Measurements from ENCODE around the gene PRKAG2. TPM values are rescaled to one million over a fixed set of nuclear protein-coding genes. Genes with fewer than 3 reads are reported as not detected.

Gene PRKAG2
- 10 to 100 TPM; 38.8 to 94.4 (median 73.2) TPM for total RNA-seq

DNA sequence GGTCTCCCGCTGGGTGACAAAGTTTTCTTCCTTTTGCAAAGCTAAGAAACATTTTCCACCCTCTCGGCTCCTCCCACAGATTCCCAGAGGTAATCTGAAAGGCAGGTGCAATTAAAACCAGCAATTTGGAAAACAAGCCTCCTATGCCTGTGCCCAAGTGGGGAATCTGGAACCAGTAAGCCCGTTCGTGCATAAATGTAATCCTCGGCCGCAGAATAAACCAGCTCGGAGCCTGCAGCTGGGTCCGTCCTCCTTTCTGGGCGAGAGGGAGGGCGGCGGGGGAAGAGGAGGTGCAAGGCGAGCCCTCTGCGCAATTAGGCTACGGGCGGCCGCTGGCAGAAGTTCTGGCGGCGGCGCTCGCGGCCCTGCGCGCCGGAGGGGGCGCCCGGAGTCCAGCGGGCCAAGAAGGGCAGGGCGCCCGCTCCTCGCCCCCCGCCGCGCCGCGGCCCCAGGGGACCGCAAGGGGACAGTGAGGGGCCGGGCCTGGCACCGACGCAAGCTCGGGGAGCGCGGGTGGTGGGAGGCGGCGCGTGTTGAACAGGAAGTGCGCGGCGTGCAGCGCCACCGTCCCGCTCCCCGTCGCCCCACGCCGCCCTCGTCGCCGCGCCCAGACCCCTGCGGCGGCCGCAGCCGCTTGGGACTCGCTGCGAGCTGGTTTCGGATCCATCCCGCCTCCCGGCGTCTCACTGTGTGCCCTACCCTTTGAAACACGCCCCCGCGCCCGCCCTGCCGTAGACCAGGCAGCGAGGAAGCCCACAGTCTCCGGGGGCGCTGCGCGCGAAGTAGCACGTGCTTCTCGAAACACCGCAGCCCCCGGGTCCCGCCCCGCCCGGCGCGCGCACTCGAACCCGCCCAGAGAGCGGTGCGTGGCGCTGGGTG is at the start of gene PRKAG2:
TSS of gene PRKAG2 (minus strand) at position 217 of the 879 bp plus-strand sequence. CDS start 495 bp downstream, outside the sequence.
- peak; percentile 77 to 84 (median 80) for DNase-seq
- no peaks in the 10 kb centered on the region for H3K36me3 ChIP-seq
- H3K9me3 ChIP-seq, result peaks cover 0 to 2% (median 0%) of the 10 kb centered on the region in 4 donors
- H3K27me3 ChIP-seq, result no peaks in the 10 kb centered on the region
- peak within 1 kb of the TSS; percentile 93 to 99 (median 94) for H3K27ac ChIP-seq
- H3K4me1 ChIP-seq, result peaks cover 0 to 13% (median 10%) of the 10 kb centered on the region in 4 donors
- H3K4me3 ChIP-seq, result peak within 1 kb of the TSS; percentile 85 to 100 (median 90)
- peak; percentile 6 to 32 for TF ChIP-seq POLR2A (IDR thresholded peaks at IDR 0.05)
- TF ChIP-seq, protein P1, sequence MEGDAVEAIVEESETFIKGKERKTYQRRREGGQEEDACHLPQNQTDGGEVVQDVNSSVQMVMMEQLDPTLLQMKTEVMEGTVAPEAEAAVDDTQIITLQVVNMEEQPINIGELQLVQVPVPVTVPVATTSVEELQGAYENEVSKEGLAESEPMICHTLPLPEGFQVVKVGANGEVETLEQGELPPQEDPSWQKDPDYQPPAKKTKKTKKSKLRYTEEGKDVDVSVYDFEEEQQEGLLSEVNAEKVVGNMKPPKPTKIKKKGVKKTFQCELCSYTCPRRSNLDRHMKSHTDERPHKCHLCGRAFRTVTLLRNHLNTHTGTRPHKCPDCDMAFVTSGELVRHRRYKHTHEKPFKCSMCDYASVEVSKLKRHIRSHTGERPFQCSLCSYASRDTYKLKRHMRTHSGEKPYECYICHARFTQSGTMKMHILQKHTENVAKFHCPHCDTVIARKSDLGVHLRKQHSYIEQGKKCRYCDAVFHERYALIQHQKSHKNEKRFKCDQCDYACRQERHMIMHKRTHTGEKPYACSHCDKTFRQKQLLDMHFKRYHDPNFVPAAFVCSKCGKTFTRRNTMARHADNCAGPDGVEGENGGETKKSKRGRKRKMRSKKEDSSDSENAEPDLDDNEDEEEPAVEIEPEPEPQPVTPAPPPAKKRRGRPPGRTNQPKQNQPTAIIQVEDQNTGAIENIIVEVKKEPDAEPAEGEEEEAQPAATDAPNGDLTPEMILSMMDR (IDR thresholded peaks at IDR 0.05), result peak in 2 of 6 experiments; percentile 8 to 20

DNA sequence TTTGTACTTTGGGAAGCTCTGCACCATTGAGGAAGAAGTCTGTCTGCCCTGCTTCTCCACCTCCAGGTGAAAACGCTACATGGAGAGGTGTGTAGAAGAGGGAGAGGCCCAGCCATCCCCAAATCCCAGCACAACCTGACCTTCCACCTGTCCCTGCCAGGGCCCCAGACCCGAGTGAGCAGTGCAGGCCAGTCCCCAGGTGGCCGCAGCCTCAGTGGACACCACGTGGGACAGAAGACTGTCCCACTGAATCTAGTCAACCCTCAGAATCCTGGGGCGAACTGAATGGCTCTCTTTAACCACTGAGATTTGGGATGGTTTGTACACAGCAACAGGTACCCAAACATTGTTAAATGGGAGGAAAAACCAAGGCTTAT is 49.4 kb upstream of the PRKAG2 start:
- Histone ChIP-seq H3K4me3 (no peak overlapping the region), H3K4me1 (peaks cover 0 to 38% (median 2%) of the 10 kb centered on the region in 4 donors), H3K9me3 (no peaks in the 10 kb centered on the region), H3K27me3 (no peaks in the 10 kb centered on the region), H3K36me3 (no peaks in the 10 kb centered on the region), H3K27ac (peak overlapping the region in 3 of 4 donors; percentile 8 to 63 (median 62))
- DNase-seq, result no peak
- no peak for TF ChIP-seq POLR2A (IDR thresholded peaks at IDR 0.05)
- TF ChIP-seq, protein P1 (IDR thresholded peaks at IDR 0.05), result no peak

DNA sequence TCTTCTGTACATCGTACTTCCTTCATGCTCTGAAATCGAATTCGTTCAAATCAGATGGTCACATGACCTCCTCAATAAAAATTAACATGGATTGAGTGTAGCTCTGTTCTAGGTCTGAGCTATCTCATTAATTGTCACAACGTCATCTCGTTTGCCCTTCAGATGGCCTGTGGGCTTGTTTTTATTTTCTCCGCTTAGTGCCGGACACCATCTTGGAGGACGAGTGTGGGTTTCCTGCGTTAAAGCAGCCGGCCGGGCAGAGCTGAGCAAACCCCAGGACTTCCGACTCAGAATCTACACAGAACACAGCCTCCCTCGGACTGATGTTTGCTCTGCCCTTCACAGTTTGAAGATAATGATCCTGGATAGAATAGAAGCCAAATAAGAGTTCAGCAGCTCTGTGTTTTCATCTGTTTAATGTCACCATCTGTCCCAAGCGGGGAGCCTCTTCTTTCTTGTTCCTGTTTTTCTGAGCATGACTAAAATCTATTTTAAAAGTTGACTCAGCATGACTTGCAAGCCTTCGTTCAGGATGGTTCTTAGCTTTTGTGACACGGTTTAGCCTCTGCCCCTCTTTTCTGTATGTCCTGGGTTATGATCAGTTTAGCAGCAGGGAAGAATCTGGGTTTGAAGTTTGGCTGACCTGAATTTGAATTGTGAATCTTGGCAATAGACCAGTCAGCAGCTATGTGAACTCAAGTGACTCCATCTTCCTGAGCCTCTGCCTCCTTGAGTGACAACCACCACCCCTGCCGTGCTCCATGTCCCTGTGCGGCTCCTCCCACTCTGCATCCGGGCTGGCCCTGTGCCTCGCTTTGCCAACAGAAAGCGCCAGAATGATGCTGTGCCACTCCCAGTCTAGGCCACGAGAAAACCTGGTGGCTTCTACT is 48.8 kb upstream of the PRKAG2 start:
- Histone ChIP-seq H3K9me3 (no peaks in the 10 kb centered on the region), H3K27me3 (no peaks in the 10 kb centered on the region), H3K4me3 (no peak overlapping the region), H3K4me1 (peaks cover 0 to 38% (median 2%) of the 10 kb centered on the region in 4 donors), H3K27ac (peak overlapping the region in 3 of 4 donors; percentile 8 to 63 (median 62)), H3K36me3 (no peaks in the 10 kb centered on the region)
- TF ChIP-seq, protein P1 (IDR thresholded peaks at IDR 0.05), result no peak
- no peak for TF ChIP-seq POLR2A (IDR thresholded peaks at IDR 0.05)
- DNase-seq, result peak in 2 of 3 donors; percentile 76 to 78

DNA sequence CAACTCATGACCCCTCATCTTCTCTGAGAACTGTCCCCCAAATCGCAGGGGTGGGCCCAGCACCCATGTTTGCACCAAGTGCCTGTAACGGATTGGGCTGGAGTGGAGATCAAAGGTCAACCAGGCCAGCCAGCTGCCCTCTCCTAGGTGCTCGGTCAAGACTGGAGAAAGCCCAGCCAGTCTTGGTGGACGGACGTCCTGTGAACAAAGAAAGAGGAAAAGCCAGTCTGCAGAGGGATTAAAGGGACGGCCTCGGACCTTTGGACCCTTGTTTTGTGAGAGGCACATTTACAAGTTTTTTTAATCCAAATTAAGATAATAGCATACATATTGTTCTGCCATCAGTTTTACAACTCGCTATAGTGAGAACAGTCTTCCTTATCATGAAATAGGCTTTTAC is 47.6 kb upstream of the PRKAG2 start:
- Histone ChIP-seq H3K27ac (peak overlapping the region in 3 of 4 donors; percentile 24 to 70 (median 68)), H3K4me3 (no peak overlapping the region), H3K9me3 (no peaks in the 10 kb centered on the region), H3K27me3 (no peaks in the 10 kb centered on the region), H3K36me3 (no peaks in the 10 kb centered on the region), H3K4me1 (peaks cover 0 to 38% (median 2%) of the 10 kb centered on the region in 4 donors)
- TF ChIP-seq, protein P1 (IDR thresholded peaks at IDR 0.05), result no peak
- TF ChIP-seq POLR2A (IDR thresholded peaks at IDR 0.05), result no peak
- DNase-seq, result peak in 2 of 3 donors; percentile 60 to 61

DNA sequence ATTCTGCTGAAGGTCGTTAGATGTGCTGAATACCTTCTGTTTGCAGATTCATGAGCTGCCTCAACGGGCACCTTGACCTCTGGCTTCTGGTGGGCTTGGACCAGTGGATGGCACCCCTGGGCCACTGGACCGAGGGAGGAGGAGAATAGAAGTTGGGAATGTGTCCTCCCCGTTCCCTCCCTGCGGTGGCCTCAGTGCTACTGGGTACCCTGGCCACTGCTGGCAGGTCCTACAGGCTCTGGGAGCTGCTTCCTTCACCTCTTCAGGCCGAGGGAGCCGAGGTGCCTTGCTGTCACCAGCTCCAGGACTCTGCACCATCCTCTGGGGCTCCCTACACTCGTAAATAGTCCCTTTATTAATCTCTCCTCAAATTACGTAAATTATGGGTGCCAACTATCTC is 47.1 kb upstream of the PRKAG2 start:
- no peak overlapping the region for H3K4me3 ChIP-seq
- H3K4me1 ChIP-seq, result peaks cover 0 to 38% (median 2%) of the 10 kb centered on the region in 4 donors
- no peaks in the 10 kb centered on the region for H3K9me3 ChIP-seq
- TF ChIP-seq, protein P1 (IDR thresholded peaks at IDR 0.05), result no peak
- no peak for TF ChIP-seq POLR2A (IDR thresholded peaks at IDR 0.05)
- no peaks in the 10 kb centered on the region for H3K27me3 ChIP-seq
- peak overlapping the region in 3 of 4 donors; percentile 24 to 70 (median 68) for H3K27ac ChIP-seq
- DNase-seq, result no peak
- no peaks in the 10 kb centered on the region for H3K36me3 ChIP-seq

All from Peyer's patch (tissue), 4 donors.